HG03039 (cell line): ENCODE measurements around the gene ARHGEF4.

ENCODE experiments used
- ATAC-seq: cut with Tn5 transposase; IDR thresholded peaks from one replicate; pipeline ENCODE4 v1.9.1; 2021; ENCODE audit warnings: mild to moderate bottlenecking, moderate library complexity; ENCODE audit not compliant: unreplicated experiment

ARHGEF4 gene

DNA sequence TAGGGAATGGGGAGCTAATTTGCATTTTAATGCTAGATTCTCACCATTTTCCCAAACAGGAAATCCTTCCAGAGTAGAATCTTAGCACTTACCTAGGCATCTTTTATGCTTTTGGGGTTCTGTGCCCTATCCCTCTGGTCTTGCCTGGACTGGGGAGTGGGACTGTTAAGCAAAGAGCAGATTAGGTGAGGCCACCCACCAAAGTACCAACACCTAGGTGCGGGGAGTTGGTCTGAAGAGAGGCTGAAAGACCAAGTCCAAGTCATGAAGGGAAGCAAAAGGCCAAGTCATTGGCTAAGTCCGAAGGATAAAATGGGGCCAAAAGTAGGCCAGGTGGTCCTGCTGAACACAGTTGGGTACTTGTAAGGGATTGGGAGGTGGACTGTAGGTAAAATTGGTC lies 169.8 kb downstream of the ARHGEF4 start:
- ATAC-seq: no peak

DNA sequence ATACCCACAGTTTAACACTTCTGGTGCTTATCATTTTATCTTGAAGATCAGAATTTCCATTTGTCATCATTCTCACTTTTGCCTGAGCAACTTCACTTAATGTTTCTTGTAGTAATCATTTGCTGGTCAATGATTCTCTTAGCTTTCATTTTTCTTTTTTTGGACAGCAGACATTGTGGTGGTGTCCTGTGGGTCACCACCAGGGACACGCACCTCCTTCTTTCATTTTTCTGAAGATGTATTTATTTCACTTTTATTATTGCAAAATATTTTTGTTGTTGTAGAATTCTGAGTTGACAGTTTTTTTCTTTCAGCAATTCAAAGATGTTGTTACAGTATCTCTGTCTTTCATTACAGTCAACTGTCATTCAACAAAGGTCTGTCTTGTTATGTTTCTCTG lies 172.3 kb downstream of the ARHGEF4 start:
- no peak for ATAC-seq

GRCh38 chr2:131009713-131010475 lies 173.2 kb downstream of the ARHGEF4 start:
- ATAC-seq: no peak

DNA sequence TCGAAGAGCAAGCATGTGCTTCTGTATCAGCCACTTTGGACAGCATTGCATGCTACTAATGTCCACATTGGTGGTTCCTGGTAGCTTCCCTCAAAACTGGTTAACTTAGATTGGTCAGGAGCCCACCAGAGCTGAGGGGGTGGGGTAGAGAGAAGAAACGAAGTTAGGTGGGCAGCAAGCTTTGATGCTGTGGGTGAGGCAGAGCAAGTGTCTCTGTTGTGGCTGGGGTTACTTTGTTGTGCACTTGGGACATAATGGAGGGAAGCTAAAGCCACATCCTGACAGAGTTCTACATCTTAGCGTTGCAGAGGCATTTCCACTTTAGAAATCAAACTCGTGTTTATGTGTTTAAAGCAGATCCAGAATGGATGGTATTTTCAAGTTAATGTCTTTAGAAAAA lies 173.9 kb downstream of the ARHGEF4 start:
- ATAC-seq: no peak

- ATAC-seq: no peak
These were observed 174.8 kb downstream of the ARHGEF4 start for GRCh38 chr2:131011486-131011885.

- ATAC-seq: no peak
These were observed 177.4 kb downstream of the ARHGEF4 start for GRCh38 chr2:131014141-131014540.

GRCh38 chr2:131015764-131016163 lies 179.1 kb downstream of the ARHGEF4 start:
- ATAC-seq: no peak

- ATAC-seq: no peak
These were observed 180.4 kb downstream of the ARHGEF4 start for GRCh38 chr2:131016826-131017741.

GRCh38 chr2:131022731-131023130 lies 186.0 kb downstream of the ARHGEF4 start:
- ATAC-seq: no peak

GRCh38 chr2:131023758-131024157 lies 187.0 kb downstream of the ARHGEF4 start:
- no peak for ATAC-seq

GRCh38 chr2:131026919-131027318 lies 190.2 kb downstream of the ARHGEF4 start:
- no peak for ATAC-seq

GRCh38 chr2:131027566-131028528 lies 191.1 kb downstream of the ARHGEF4 start:
- no peak for ATAC-seq

- no peak for ATAC-seq
These were observed 193.1 kb downstream of the ARHGEF4 start for GRCh38 chr2:131029812-131030211.

GRCh38 chr2:131030478-131030971 lies 193.8 kb downstream of the ARHGEF4 start:
- no peak for ATAC-seq

GRCh38 chr2:131031431-131031841 lies 194.7 kb downstream of the ARHGEF4 start:
- ATAC-seq: no peak

- ATAC-seq: no peak
These were observed 195.2 kb downstream of the ARHGEF4 start for GRCh38 chr2:131031875-131032274.

- no peak for ATAC-seq
These were observed 195.7 kb downstream of the ARHGEF4 start for GRCh38 chr2:131032393-131032836.

DNA sequence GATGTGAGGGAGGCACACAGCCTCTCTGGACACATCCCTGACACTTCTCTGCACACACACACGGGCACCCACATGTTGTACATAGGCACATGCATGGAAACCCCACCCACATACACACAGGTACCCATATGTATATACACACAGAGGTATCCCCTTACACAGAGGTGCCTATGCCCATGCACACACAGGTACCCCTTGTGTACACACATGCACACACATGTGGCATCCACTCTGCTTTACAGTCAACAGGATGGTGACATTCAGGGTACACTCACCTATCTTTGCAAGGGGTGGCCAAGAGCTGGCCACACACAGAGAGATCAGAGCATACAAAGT lies 197.0 kb downstream of the ARHGEF4 start:
- no peak for ATAC-seq

GRCh38 chr2:131034122-131035051 lies 197.7 kb downstream of the ARHGEF4 start:
- no peak for ATAC-seq
